Adrenal gland (tissue), 12 donors: ENCODE results near the gene FGF8. TPM values are rescaled to one million over a fixed set of nuclear protein-coding genes. Genes with fewer than 3 reads are reported as not detected.

ENCODE experiments used
- DNase-seq, 7 donors: peaks; one replicate each; pipeline ENCODE4 v3.0.0-alpha.2; 2019 to 2020
- H3K27ac ChIP-seq, 5 donors: fragments of 200-600 bp; sonication (generic) in 4 of 5; 1 replicate in 3 of 5; 2 replicates in 2 of 5; pipeline versions ENCODE4 v1.5.1 to v1.8.0; 2016 to 2020; ENCODE audit warnings: mild to moderate bottlenecking in 1 of 5
- H3K27me3 ChIP-seq: fragments of 200-600 bp; 2 replicates; pipeline ENCODE4 v1.8.0; 2021
- H3K36me3 ChIP-seq, 2 donors: fragments of 200-600 bp; replicated peaks in 1 of 2; 1 replicate in 1 of 2; 2 replicates in 1 of 2; pipeline versions ENCODE4 v1.5.1 to v1.8.0; 2018 to 2022
- H3K4me1 ChIP-seq, 2 donors: fragments of 200-600 bp; replicated peaks in 1 of 2; 1 replicate in 1 of 2; 2 replicates in 1 of 2; pipeline versions ENCODE4 v1.5.1 to v1.8.0; 2018 to 2021
- H3K4me3 ChIP-seq, 4 donors: fragments of 200-600 bp; sonication (generic) in 3 of 4; one replicate each; pipeline ENCODE4 v1.5.1; 2016 to 2018
- H3K9me3 ChIP-seq, 3 donors: fragments of 200-600 bp; sonication (generic) in 1 of 3; replicated peaks in 1 of 3; 1 replicate in 2 of 3; 2 replicates in 1 of 3; pipeline versions ENCODE4 v1.5.1 to v1.8.0; 2016 to 2021
- CTCF ChIP-seq, 6 experiments: fragments of 450-650 bp in 4 of 6; fragments of 200-600 bp in 2 of 6; sonication (generic) in 1 of 6; IDR thresholded peaks; 1 replicate in 5 of 6; 2 replicates in 1 of 6; pipeline versions ENCODE4 v1.5.1 to v1.8.0; 2016 to 2021; ENCODE audit warnings: antibody characterized with exemption in 6 of 6, mild to moderate bottlenecking in 2 of 6, moderate library complexity in 1 of 6
- POLR2A ChIP-seq, 2 donors: fragments of 450-650 bp; IDR thresholded peaks; one replicate each; pipeline ENCODE4 v1.6.1; 2017; ENCODE audit warnings: antibody characterized with exemption in 2 of 2, mild to moderate bottlenecking in 2 of 2, moderate library complexity in 1 of 2
- WGBS, 4 donors: extraction: QIAGEN DNeasy Blood & Tissue Kit in 2 of 4; methylation state at CpG; one replicate each; pipeline versions ENCODE4 v1.1.5 to v1.1.7; 2013 to 2017; 5-methylcytosine and 5-hydroxymethylcytosine counted together
- intact Hi-C, 2 donors: fragments of 100-400 bp; cut with DNase I; formaldehyde crosslinking; loops; one replicate each; pipeline versions ENCODE4 v1.14.1 to v1.15.0; 2022 to 2023
- polyA plus RNA-seq, 3 donors: library from polyadenylated mRNA; stranded (reverse); fragments of 200-250 nt in 2 of 3; fragments of 350-450 nt in 1 of 3; fragmentation: Illumina TruSeq in 1 of 3; extraction: RNeasy Lipid Tissue Mini Kit (QIAGEN cat#74804) in 1 of 3; gene quantifications; one replicate each; pipeline ENCODE4 v1.2.3, GENCODE V29; 2013 to 2014
- total RNA-seq, 9 donors: library from RNA; depleted of rRNA in 4 of 9; stranded (reverse); fragments of >200 nt in 4 of 9; fragments of 120-200 nt in 1 of 9; fragmentation: NEBNext Ultra II Directional in 1 of 9; extraction: Animal tissue kit (Norgen Biotek cat#: 25700) in 1 of 9; gene quantifications; one replicate each; pipeline versions ENCODE4 v1.1.0 to v1.2.4, GENCODE V29; 2013 to 2023
- donor health status: healthy with polysubstance abuse.
- donor health status: Bipolar disorder and iron deficiency.
- donor health status: DM: yes; HTN: yes; CAD: no.
- donor health status: DM: no; HTN: no; CAD: no.
- donor health status: DM: no; HTN: no; CAD: no.
- donor health status: DM: yes; HTN: yes; CAD: no.

FGF8 gene
- total and polyA plus RNA-seq, 12 donors, result not detected

- intact Hi-C loops, result no loop called here
- H3K36me3 ChIP-seq, result no peaks in the 10 kb centered on the region
- no peak for DNase-seq
- H3K4me1 ChIP-seq, result no peaks in the 10 kb centered on the region
- no peaks in the 10 kb centered on the region for H3K27me3 ChIP-seq
- H3K4me3 ChIP-seq, result no peak overlapping the region
- TF ChIP-seq CTCF (IDR thresholded peaks at IDR 0.05) (no peak), POLR2A (IDR thresholded peaks at IDR 0.05) (no peak)
- H3K27ac ChIP-seq, result no peak overlapping the region
- H3K9me3 ChIP-seq, result no peaks in the 10 kb centered on the region
- WGBS, 4 donors, result 62 to 69% (median 66%) methylated on average over 1 of the region's 1 CpG
Observed at GRCh38 chr10:101732096-101732495, 43.8 kb downstream of the FGF8 start.

- intact Hi-C loops, result no loop called here
- Histone ChIP-seq H3K27me3 (no peaks in the 10 kb centered on the region), H3K4me3 (no peak overlapping the region), H3K36me3 (no peaks in the 10 kb centered on the region), H3K9me3 (no peaks in the 10 kb centered on the region), H3K27ac (no peak overlapping the region), H3K4me1 (no peaks in the 10 kb centered on the region)
- DNase-seq, result no peak
- 75 to 85% (median 81%) methylated on average over 2 of the region's 2 CpGs for WGBS, 4 donors
- no peak for TF ChIP-seq CTCF (IDR thresholded peaks at IDR 0.05)
Observed at GRCh38 chr10:101726115-101726387, 49.9 kb downstream of the FGF8 start.

GRCh38 chr10:101725296-101726114 lies 50.4 kb downstream of the FGF8 start:
- no peak for DNase-seq

GRCh38 chr10:101724446-101724845 lies 51.5 kb downstream of the FGF8 start:
- H3K36me3 ChIP-seq, result no peaks in the 10 kb centered on the region
- WGBS, 4 donors, result 81 to 96% (median 93%) methylated on average over 2 of the region's 2 CpGs
- TF ChIP-seq POLR2A (IDR thresholded peaks at IDR 0.05), result no peak
- no peak for TF ChIP-seq CTCF (IDR thresholded peaks at IDR 0.05)
- intact Hi-C loops, result no loop called here
- no peak overlapping the region for H3K4me3 ChIP-seq
- H3K27me3 ChIP-seq, result no peaks in the 10 kb centered on the region
- no peaks in the 10 kb centered on the region for H3K4me1 ChIP-seq
- no peaks in the 10 kb centered on the region for H3K9me3 ChIP-seq
- no peak overlapping the region for H3K27ac ChIP-seq
- DNase-seq, result no peak

More at GRCh38 chr10:101725296-101726114, 50.4 kb downstream of the FGF8 start:
- Histone ChIP-seq H3K9me3 (no peaks in the 10 kb centered on the region), H3K27me3 (no peaks in the 10 kb centered on the region), H3K27ac (no peak overlapping the region), H3K4me1 (no peaks in the 10 kb centered on the region), H3K36me3 (no peaks in the 10 kb centered on the region), H3K4me3 (no peak overlapping the region)
- intact Hi-C loops, result no loop called here
- WGBS, 4 donors, result 71 to 83% (median 78%) methylated on average over 8 of the region's 8 CpGs
- TF ChIP-seq CTCF (IDR thresholded peaks at IDR 0.05) (no peak), POLR2A (IDR thresholded peaks at IDR 0.05) (no peak)
